PFSK-1 (cell line): ENCODE results near the gene COL13A1.

Experiments used
- POLR2AphosphoS5 ChIP-seq: IDR thresholded peaks from 2 replicates; pipeline ENCODE4 v1.6.1; 2012; ENCODE audit warnings: low read depth, mild to moderate bottlenecking, control low read depth, low read length, moderate library complexity
- SIN3A ChIP-seq: IDR thresholded peaks from 2 replicates; pipeline ENCODE4 v1.6.1; 2012; ENCODE audit warnings: mild to moderate bottlenecking, low read length, moderate library complexity, borderline replicate concordance; ENCODE audit not compliant: insufficient read depth
- TAF1 ChIP-seq: IDR thresholded peaks from 2 replicates; pipeline ENCODE4 v1.6.1; 2012; ENCODE audit warnings: low read length, control low read depth, borderline replicate concordance; ENCODE audit not compliant: insufficient read depth
- TF ChIP-seq, protein P1 (sequence below), 2 experiments: IDR thresholded peaks; 2 replicates each; pipeline versions ENCODE4 v1.6.1 to v1.8.0; 2011 to 2012; ENCODE audit warnings: low read depth in 2 of 2, low read length in 2 of 2, control low read depth in 1 of 2, inconsistent platforms in 1 of 2, mild to moderate bottlenecking in 1 of 2, moderate library complexity in 1 of 2; ENCODE audit not compliant: insufficient read depth in 1 of 2

DNA sequence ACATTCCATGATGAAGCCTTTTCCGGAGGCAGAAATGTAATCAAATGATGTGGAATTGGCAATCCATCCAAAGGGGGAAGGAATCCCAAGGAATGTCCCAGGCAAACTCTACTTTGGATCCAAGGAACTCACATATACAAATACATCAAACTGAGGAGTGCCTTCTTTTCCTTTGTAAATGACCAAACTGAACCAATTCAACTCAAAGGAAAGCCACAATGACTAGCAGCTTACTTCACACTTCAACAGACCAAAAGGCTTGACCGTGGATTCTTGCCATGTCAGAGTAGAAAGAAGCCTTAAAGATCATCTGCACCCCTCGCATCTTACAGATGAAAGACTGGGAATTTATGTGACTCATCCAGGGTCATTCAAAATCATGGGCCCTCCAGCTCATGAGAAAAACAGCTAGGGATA, 171.3 kb downstream of the COL13A1 start:
- TF ChIP-seq, protein P1, sequence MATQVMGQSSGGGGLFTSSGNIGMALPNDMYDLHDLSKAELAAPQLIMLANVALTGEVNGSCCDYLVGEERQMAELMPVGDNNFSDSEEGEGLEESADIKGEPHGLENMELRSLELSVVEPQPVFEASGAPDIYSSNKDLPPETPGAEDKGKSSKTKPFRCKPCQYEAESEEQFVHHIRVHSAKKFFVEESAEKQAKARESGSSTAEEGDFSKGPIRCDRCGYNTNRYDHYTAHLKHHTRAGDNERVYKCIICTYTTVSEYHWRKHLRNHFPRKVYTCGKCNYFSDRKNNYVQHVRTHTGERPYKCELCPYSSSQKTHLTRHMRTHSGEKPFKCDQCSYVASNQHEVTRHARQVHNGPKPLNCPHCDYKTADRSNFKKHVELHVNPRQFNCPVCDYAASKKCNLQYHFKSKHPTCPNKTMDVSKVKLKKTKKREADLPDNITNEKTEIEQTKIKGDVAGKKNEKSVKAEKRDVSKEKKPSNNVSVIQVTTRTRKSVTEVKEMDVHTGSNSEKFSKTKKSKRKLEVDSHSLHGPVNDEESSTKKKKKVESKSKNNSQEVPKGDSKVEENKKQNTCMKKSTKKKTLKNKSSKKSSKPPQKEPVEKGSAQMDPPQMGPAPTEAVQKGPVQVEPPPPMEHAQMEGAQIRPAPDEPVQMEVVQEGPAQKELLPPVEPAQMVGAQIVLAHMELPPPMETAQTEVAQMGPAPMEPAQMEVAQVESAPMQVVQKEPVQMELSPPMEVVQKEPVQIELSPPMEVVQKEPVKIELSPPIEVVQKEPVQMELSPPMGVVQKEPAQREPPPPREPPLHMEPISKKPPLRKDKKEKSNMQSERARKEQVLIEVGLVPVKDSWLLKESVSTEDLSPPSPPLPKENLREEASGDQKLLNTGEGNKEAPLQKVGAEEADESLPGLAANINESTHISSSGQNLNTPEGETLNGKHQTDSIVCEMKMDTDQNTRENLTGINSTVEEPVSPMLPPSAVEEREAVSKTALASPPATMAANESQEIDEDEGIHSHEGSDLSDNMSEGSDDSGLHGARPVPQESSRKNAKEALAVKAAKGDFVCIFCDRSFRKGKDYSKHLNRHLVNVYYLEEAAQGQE (IDR thresholded peaks at IDR 0.05; ENCODE audit: insufficient read depth in 1 of 2, low read depth in 2 of 2, low read length in 2 of 2): no peak
- TF ChIP-seq TAF1: no peak
- TF ChIP-seq POLR2AphosphoS5: no peak
- TF ChIP-seq SIN3A: no peak
